K562 (cell line): ENCODE measurements around the gene CNBD2. TPM values are rescaled to one million over a fixed set of nuclear protein-coding genes. Genes with fewer than 3 reads are reported as not detected.

Experiments
- BHLHE40 ChIP-seq: IDR thresholded peaks from 2 replicates; pipeline ENCODE4 v1.6.1; 2011; ENCODE audit warnings: low read length, improper control_type of control experiment
- RBM17 ChIP-seq: fragments of 200-400 bp; formaldehyde crosslinking; IDR thresholded peaks from 2 replicates; pipeline ENCODE4 v1.6.1; 2017; ENCODE audit warnings: low read depth, mild to moderate bottlenecking, low read length, borderline replicate concordance
- TAF1 ChIP-seq: IDR thresholded peaks from 2 replicates; pipeline ENCODE4 v1.6.1; 2011; ENCODE audit warnings: mild to moderate bottlenecking, low read length, moderate library complexity; ENCODE audit not compliant: insufficient read depth, control insufficient read depth, severe bottlenecking; ENCODE audit errors: extremely low read depth
- TCF7 ChIP-seq: sonication (generic); IDR thresholded peaks from 2 replicates; pipeline ENCODE4 v1.6.1; 2016; ENCODE audit warnings: antibody characterized with exemption, borderline replicate concordance
- THRAP3 ChIP-seq: fragments of 450-650 bp; IDR thresholded peaks from 2 replicates; pipeline ENCODE4 v1.6.1; 2016; ENCODE audit warnings: mild to moderate bottlenecking, inconsistent platforms, borderline replicate concordance
- U2AF2 ChIP-seq: fragments of 200-400 bp; formaldehyde crosslinking; optimal IDR thresholded peaks from 2 replicates; pipeline ENCODE3; 2017; ENCODE audit warnings: low read depth, mild to moderate bottlenecking, low read length
- XRCC5 ChIP-seq: fragments of 200-400 bp; formaldehyde crosslinking; IDR thresholded peaks from 2 replicates; pipeline ENCODE4 v1.6.1; 2017; ENCODE audit warnings: low read depth, mild to moderate bottlenecking, low read length
- ZNF318 ChIP-seq, 2 experiments: fragments of 450-650 bp; IDR thresholded peaks; 2 replicates each; pipeline ENCODE4 v1.6.1; 2016; ENCODE audit warnings: mild to moderate bottlenecking in 2 of 2, borderline replicate concordance in 1 of 2, low read depth in 1 of 2, moderate library complexity in 1 of 2
- ZNF584 ChIP-seq: fragments of 200-800 bp; sonication (Bioruptor generic); IDR thresholded peaks from 2 replicates; pipeline ENCODE4 v1.6.1; 2016; ENCODE audit warnings: low read depth, mild to moderate bottlenecking, missing genetic modification characterization, missing compliant biosample characterization
- polyA plus RNA-seq, 8 experiments: library from polyadenylated mRNA; depleted of rRNA in 4 of 8; stranded (reverse) in 5 of 8; unstranded in 3 of 8; fragments of >200 nt; fragmentation: Nextera tagmentation in 2 of 8; fragmentation: Illumina TruSeq in 1 of 8; extraction: Ambion mirVana in 2 of 8; extraction: Trizol in 1 of 8; gene quantifications; 2 replicates each; pipeline versions ENCODE4 v1.2.1 to v1.2.3, GENCODE V29; 2011 to 2014; ENCODE audit warnings: inconsistent platforms in 1 of 8, missing spikeins in 1 of 8
- total RNA-seq, 7 experiments: library from RNA; depleted of rRNA in 6 of 7; stranded (reverse); fragments of >200 nt in 6 of 7; fragmentation: Illumina TruSeq in 2 of 7; extraction: Trizol in 2 of 7; gene quantifications; 2 replicates each; pipeline versions ENCODE4 v1.2.1 to v1.2.3, GENCODE V29; 2011 to 2021; ENCODE audit warnings: low replicate concordance in 1 of 7
- TF ChIP-seq, protein P1 (sequence below): fragments of 450-650 bp; IDR thresholded peaks from 2 replicates; pipeline ENCODE4 v1.6.1; 2018; ENCODE audit warnings: mild to moderate bottlenecking, low read depth; ENCODE audit not compliant: partially characterized antibody
- TF ChIP-seq, protein P2 (sequence below): fragments of 450-650 bp; IDR thresholded peaks from 2 replicates; pipeline ENCODE4 v1.6.1; 2016; ENCODE audit warnings: mild to moderate bottlenecking
- TF ChIP-seq, protein P3 (sequence below): fragments of 450-650 bp; IDR thresholded peaks from 2 replicates; pipeline ENCODE4 v1.6.1; 2016; ENCODE audit warnings: low read depth, mild to moderate bottlenecking, moderate library complexity

CNBD2 gene
- total and polyA plus RNA-seq, 9 of the 15 experiments (the other 6 are each of a cell fraction or from before 2014, with no cell fraction given), result 3.2 to 17.5 (median 5.3) TPM

- TF ChIP-seq, protein P1, sequence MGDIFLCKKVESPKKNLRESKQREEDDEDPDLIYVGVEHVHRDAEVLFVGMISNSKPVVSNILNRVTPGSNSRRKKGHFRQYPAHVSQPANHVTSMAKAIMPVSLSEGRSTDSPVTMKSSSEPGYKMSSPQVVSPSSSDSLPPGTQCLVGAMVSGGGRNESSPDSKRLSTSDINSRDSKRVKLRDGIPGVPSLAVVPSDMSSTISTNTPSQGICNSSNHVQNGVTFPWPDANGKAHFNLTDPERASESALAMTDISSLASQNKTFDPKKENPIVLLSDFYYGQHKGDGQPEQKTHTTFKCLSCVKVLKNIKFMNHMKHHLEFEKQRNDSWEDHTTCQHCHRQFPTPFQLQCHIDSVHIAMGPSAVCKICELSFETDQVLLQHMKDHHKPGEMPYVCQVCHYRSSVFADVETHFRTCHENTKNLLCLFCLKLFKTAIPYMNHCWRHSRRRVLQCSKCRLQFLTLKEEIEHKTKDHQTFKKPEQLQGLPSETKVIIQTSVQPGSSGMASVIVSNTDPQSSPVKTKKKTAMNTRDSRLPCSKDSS, result no peak
- TF ChIP-seq, protein P2, sequence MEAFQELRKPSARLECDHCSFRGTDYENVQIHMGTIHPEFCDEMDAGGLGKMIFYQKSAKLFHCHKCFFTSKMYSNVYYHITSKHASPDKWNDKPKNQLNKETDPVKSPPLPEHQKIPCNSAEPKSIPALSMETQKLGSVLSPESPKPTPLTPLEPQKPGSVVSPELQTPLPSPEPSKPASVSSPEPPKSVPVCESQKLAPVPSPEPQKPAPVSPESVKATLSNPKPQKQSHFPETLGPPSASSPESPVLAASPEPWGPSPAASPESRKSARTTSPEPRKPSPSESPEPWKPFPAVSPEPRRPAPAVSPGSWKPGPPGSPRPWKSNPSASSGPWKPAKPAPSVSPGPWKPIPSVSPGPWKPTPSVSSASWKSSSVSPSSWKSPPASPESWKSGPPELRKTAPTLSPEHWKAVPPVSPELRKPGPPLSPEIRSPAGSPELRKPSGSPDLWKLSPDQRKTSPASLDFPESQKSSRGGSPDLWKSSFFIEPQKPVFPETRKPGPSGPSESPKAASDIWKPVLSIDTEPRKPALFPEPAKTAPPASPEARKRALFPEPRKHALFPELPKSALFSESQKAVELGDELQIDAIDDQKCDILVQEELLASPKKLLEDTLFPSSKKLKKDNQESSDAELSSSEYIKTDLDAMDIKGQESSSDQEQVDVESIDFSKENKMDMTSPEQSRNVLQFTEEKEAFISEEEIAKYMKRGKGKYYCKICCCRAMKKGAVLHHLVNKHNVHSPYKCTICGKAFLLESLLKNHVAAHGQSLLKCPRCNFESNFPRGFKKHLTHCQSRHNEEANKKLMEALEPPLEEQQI, result no peak; the same call in 1 of the 2 replicates
- TF ChIP-seq XRCC5 (peak; percentile 86; the same call in 1 of the 2 replicates), U2AF2 (no peak), THRAP3 (no peak), ZNF318 (IDR thresholded peaks at IDR 0.05; ENCODE audit: borderline replicate concordance in 1 of 2, low read depth in 1 of 2) (peak in 1 of 2 experiments; percentile 59; a peak in 1 of 4 replicates), ZNF584 (no peak), BHLHE40 (peak; percentile 74), RBM17 (no peak), TCF7 (0 out of 2 replicates have a peak, but pooled peaks have one; percentile 56), TAF1 (peak; percentile 99)
- TF ChIP-seq, protein P3, sequence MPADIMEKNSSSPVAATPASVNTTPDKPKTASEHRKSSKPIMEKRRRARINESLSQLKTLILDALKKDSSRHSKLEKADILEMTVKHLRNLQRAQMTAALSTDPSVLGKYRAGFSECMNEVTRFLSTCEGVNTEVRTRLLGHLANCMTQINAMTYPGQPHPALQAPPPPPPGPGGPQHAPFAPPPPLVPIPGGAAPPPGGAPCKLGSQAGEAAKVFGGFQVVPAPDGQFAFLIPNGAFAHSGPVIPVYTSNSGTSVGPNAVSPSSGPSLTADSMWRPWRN, result no peak
These were observed 82.3 kb downstream of the CNBD2 start (continued) for GRCh38 chr20:36050436-36051317.
